Caco-2 (cell line): ENCODE results near the gene SMLR1. TPM values are rescaled to one million over a fixed set of nuclear protein-coding genes. Genes with fewer than 3 reads are reported as not detected.

ENCODE experiments used
- BruUV-seq: library from RNA; stranded (reverse); fragments of 400-500 nt; replicated peaks from 2 replicates; lab custom pipeline; 2021; lab: Mats Ljungman, UMichigan
- CTCF ChIA-PET: fragments of 300-600 bp; sonication (Branson Sonifier 250); formaldehyde crosslinking; loops from one replicate; lab custom pipeline; 2022; ENCODE audit warnings: antibody characterized with exemption; lab: Charles Lee
- POLR2A ChIA-PET: fragments of 300-600 bp; sonication (Branson Sonifier 250); formaldehyde crosslinking; loops from one replicate; lab custom pipeline; 2022; ENCODE audit warnings: antibody characterized with exemption; lab: Charles Lee
- DNase-seq, 2 experiments: peaks; one replicate each; pipeline versions ENCODE4 v3.0.0 to v3.0.0-alpha.2; 2020 to 2022
- H3K27me3 ChIP-seq: replicated peaks from 2 replicates; pipeline ENCODE4 v1.6.0; 2011; ENCODE audit warnings: low read length; ENCODE audit not compliant: control insufficient read depth, insufficient read depth
- H3K36me3 ChIP-seq: 2 replicates; pipeline ENCODE4 v1.5.1; 2011; ENCODE audit warnings: low read length; ENCODE audit not compliant: control insufficient read depth, insufficient read depth
- H3K4me1 ChIP-seq: fragments of 250-450 bp; sonication (Bioruptor Pico); 2 replicates; pipeline ENCODE4 v1.5.1; 2020; ENCODE audit warnings: mild to moderate bottlenecking
- H3K4me3 ChIP-seq: 2 replicates; pipeline ENCODE4 v1.5.1; 2011; ENCODE audit warnings: low read depth, mild to moderate bottlenecking, control low read depth, low read length
- H3K9me3 ChIP-seq: fragments of 250-450 bp; sonication (Bioruptor Pico); 2 replicates; pipeline ENCODE4 v1.5.1; 2020; ENCODE audit warnings: mild to moderate bottlenecking, moderate library complexity
- H3K27ac Mint-ChIP-seq: one replicate; pipeline ENCODE4 v1.8.0; 2022; ENCODE audit warnings: mixed read lengths; ENCODE audit not compliant: unreplicated experiment
- H3K27me3 Mint-ChIP-seq: one replicate; pipeline ENCODE4 v1.8.0; 2022; ENCODE audit warnings: mixed read lengths; ENCODE audit not compliant: insufficient read depth, unreplicated experiment
- H3K36me3 Mint-ChIP-seq: one replicate; pipeline ENCODE4 v1.8.0; 2022; ENCODE audit warnings: mild to moderate bottlenecking, mixed read lengths; ENCODE audit not compliant: insufficient read depth, unreplicated experiment
- H3K4me1 Mint-ChIP-seq: one replicate; pipeline ENCODE4 v1.8.0; 2022; ENCODE audit warnings: low read depth, mixed read lengths; ENCODE audit not compliant: unreplicated experiment
- H3K4me3 Mint-ChIP-seq: one replicate; pipeline ENCODE4 v1.8.0; 2022; ENCODE audit warnings: mild to moderate bottlenecking, moderate library complexity, mixed read lengths; ENCODE audit not compliant: unreplicated experiment
- H3K9me3 Mint-ChIP-seq: one replicate; pipeline ENCODE4 v1.8.0; 2022; ENCODE audit warnings: mixed read lengths; ENCODE audit not compliant: unreplicated experiment
- intact Hi-C: fragments of 100-400 bp; cut with micrococcal nuclease; formaldehyde crosslinking; loops from one replicate; pipeline ENCODE4 v1.10.0; 2022; ENCODE audit not compliant: unreplicated experiment
- total RNA-seq: library from RNA; stranded (reverse); gene quantifications from 2 replicates; pipeline ENCODE4 v1.2.3, GENCODE V29; 2022
- TF ChIP-seq, protein P1 (sequence below), 2 experiments: fragments of 200-600 bp in 1 of 2; IDR thresholded peaks; 1 replicate in 1 of 2; 2 replicates in 1 of 2; pipeline versions ENCODE4 v1.5.1 to v1.8.0; 2011 to 2022; ENCODE audit warnings: antibody characterized with exemption in 1 of 2, control low read depth in 1 of 2, inconsistent platforms in 1 of 2, low read depth in 1 of 2, low read length in 1 of 2, mild to moderate bottlenecking in 1 of 2, moderate library complexity in 1 of 2; ENCODE audit not compliant: insufficient read depth in 1 of 2, severe bottlenecking in 1 of 2, unreplicated experiment in 1 of 2

Gene SMLR1
- total RNA-seq, 1 experiment from 2014 or later = 6.9 TPM

DNA sequence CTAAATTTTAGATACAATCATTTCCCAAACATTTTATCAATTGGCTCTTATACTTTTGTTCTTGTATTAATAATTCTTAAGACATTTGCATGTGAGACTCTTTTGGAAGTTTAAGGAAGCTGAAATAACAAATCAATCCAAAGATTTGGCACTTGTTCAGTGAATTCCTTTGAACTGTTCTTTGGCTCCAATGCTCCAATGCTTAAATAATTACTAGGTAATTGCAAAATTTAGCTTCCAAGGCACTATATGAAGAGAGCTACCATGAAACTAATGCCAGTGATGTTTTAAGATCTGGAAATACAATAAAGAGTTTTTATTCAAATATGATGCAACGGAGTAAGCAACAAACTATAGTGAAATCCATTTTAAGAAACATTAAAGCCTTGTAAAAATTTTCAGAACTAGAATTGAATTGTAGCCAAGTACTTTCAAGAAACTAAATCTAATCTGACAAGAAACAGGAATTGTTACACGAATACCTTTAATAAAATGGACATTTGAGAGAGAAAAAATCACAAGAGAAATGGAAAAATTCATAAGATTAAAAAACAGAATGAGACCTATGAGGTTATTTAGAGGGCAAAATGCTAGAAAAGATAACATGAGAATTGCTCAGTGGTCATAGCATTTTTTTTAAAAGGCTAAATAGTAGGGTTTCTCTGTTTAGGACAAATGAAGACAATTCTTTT is 43.6 kb upstream of the SMLR1 start:
- Histone ChIP-seq H3K36me3 (no peaks in the 10 kb centered on the region), H3K27me3 (no peaks in the 10 kb centered on the region), H3K4me1 (no peaks in the 10 kb centered on the region), H3K9me3 (no peaks in the 10 kb centered on the region), H3K4me3 (no peak overlapping the region)
- TF ChIP-seq, protein P1, sequence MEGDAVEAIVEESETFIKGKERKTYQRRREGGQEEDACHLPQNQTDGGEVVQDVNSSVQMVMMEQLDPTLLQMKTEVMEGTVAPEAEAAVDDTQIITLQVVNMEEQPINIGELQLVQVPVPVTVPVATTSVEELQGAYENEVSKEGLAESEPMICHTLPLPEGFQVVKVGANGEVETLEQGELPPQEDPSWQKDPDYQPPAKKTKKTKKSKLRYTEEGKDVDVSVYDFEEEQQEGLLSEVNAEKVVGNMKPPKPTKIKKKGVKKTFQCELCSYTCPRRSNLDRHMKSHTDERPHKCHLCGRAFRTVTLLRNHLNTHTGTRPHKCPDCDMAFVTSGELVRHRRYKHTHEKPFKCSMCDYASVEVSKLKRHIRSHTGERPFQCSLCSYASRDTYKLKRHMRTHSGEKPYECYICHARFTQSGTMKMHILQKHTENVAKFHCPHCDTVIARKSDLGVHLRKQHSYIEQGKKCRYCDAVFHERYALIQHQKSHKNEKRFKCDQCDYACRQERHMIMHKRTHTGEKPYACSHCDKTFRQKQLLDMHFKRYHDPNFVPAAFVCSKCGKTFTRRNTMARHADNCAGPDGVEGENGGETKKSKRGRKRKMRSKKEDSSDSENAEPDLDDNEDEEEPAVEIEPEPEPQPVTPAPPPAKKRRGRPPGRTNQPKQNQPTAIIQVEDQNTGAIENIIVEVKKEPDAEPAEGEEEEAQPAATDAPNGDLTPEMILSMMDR (IDR thresholded peaks at IDR 0.05; ENCODE audit: insufficient read depth in 1 of 2, low read depth in 1 of 2, low read length in 1 of 2, severe bottlenecking in 1 of 2, unreplicated experiment in 1 of 2) = no peak
- Mint-ChIP-seq H3K27me3 (no peaks in the 10 kb centered on the region), H3K9me3 (peaks cover 11% of the 10 kb centered on the region), H3K4me3 (no peak overlapping the region), H3K27ac (no peak overlapping the region), H3K4me1 (no peaks in the 10 kb centered on the region), H3K36me3 (no peaks in the 10 kb centered on the region)
- BruUV-seq = no TSS peak
- ChIA-PET POLR2A (no interaction called here), CTCF (no interaction called here)
- DNase-seq = no peak
- intact Hi-C loops = no loop called here

DNA sequence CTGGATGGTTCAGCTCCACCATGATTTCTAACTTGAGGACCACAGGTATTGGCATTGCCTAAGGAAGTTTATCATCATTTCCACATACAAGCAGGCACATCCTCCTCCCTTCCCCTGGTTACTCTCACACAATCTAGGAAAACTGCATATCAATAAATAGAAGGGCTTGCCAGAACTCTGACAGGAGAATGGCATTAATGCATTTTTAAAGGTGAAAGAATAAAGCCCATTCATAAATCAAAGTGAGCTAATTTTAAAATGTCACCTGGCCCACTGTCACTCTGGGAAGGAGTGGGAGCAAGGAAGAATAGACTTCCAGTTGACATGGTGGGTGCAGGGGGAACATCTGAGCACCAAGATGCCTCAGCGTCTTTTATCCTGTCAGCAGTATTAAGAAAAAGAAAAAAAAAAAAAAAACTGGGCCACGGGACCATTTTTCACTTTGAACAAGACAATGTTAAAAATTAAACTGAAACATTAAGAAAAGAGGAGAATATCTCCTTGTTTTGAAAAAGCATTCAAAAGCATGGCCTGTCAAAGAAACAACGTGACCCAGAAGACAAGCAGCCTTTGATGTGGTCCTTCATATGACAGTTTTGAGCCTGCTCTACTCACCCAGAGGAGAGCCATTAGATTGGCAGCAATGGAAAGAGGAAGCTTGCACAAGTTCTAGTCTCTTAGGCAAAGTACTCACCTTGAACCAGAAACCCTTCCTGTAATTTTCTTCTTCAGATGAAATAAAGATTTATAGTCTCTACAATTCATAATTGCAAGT is 39.3 kb upstream of the SMLR1 start:
- CTCF ChIA-PET = interaction anchor here (0.8 kb wide), 1 partner anchor 84 kb away, joined by 3 read pairs; no protein-coding TSS in a partner anchor
- Histone ChIP-seq H3K4me1 (no peaks in the 10 kb centered on the region), H3K9me3 (no peaks in the 10 kb centered on the region), H3K4me3 (no peak overlapping the region), H3K36me3 (no peaks in the 10 kb centered on the region), H3K27me3 (no peaks in the 10 kb centered on the region)
- no peaks in the 10 kb centered on the region for H3K27me3 Mint-ChIP-seq
- no peaks in the 10 kb centered on the region for H3K4me1 Mint-ChIP-seq
- intact Hi-C loops = loop anchor here (2.0 to 5.0 kb wide), 2 partner anchors 39 to 55 kb away; partner anchors contain the start of gene SMLR1
- no peak overlapping the region for H3K27ac Mint-ChIP-seq
- no peaks in the 10 kb centered on the region for H3K9me3 Mint-ChIP-seq
- no peaks in the 10 kb centered on the region for H3K36me3 Mint-ChIP-seq
- POLR2A ChIA-PET = no interaction called here
- BruUV-seq = no TSS peak
- H3K4me3 Mint-ChIP-seq = no peak overlapping the region
- TF ChIP-seq, protein P1 (IDR thresholded peaks at IDR 0.05; ENCODE audit: insufficient read depth in 1 of 2, low read depth in 1 of 2, low read length in 1 of 2, severe bottlenecking in 1 of 2, unreplicated experiment in 1 of 2) = no peak
- DNase-seq = no peak

DNA sequence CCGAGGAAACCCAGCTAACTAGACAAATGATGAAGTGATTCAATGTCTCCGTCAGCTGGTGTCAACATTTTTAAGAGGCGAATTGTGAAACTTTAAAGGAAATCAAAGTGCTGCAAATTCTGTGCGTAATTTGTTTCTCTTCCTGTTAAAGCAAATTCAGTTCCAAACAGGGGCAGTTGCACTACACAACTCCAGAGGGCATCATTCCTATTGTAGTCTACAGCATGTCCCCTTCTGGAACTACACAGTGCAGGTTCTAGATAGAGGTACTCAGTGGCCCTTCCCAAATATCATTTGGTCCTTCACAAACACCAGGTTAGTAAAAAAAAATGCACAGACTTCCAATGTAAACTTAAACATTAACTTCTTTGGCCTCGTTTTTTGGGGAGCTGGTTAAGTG is 38.3 kb upstream of the SMLR1 start:
- Histone ChIP-seq H3K4me1 (no peaks in the 10 kb centered on the region), H3K27me3 (no peaks in the 10 kb centered on the region), H3K36me3 (no peaks in the 10 kb centered on the region), H3K9me3 (no peaks in the 10 kb centered on the region), H3K4me3 (no peak overlapping the region)
- Mint-ChIP-seq H3K9me3 (no peaks in the 10 kb centered on the region), H3K36me3 (no peaks in the 10 kb centered on the region), H3K4me1 (no peaks in the 10 kb centered on the region), H3K27me3 (no peaks in the 10 kb centered on the region), H3K27ac (no peak overlapping the region), H3K4me3 (no peak overlapping the region)
- ChIA-PET POLR2A (no interaction called here), CTCF (no interaction called here)
- DNase-seq = no peak
- BruUV-seq = no TSS peak
- intact Hi-C loops = loop anchor here (2.0 to 5.0 kb wide), 2 partner anchors 38 to 54 kb away; partner anchors contain the start of gene SMLR1
- TF ChIP-seq, protein P1 (IDR thresholded peaks at IDR 0.05; ENCODE audit: insufficient read depth in 1 of 2, low read depth in 1 of 2, low read length in 1 of 2, severe bottlenecking in 1 of 2, unreplicated experiment in 1 of 2) = no peak
